K562 (cell line): ENCODE data around the gene ASIC3. TPM values are rescaled to one million over a fixed set of nuclear protein-coding genes. Genes with fewer than 3 reads are reported as not detected.
A peak's percentile ranks its signal among the peaks of the same experiment; 100 is the strongest.

ENCODE experiments used
- ARID3B ChIP-seq: fragments of 250-450 bp; sonication (Bioruptor Pico); IDR thresholded peaks from 2 replicates; pipeline ENCODE4 v1.4.0; 2020; ENCODE audit warnings: borderline replicate concordance
- CBX1 ChIP-seq: sonication (generic); IDR thresholded peaks from 2 replicates; pipeline ENCODE4 v1.6.1; 2016; ENCODE audit warnings: antibody characterized with exemption, low read depth, mild to moderate bottlenecking
- CCAR2 ChIP-seq: fragments of 200-400 bp; formaldehyde crosslinking; IDR thresholded peaks from 2 replicates; pipeline ENCODE4 v1.6.1; 2017; ENCODE audit warnings: mild to moderate bottlenecking, low read depth, low read length
- E2F6 ChIP-seq, 2 experiments: IDR thresholded peaks; 2 replicates each; pipeline ENCODE4 v1.6.1; 2011; ENCODE audit warnings: borderline replicate concordance in 1 of 2, control low read depth in 1 of 2, low read depth in 1 of 2, low read length in 1 of 2, mild to moderate bottlenecking in 1 of 2, mixed read lengths in 1 of 2, moderate library complexity in 1 of 2; ENCODE audit not compliant: insufficient read depth in 1 of 2, insufficient read length in 1 of 2, poor library complexity in 1 of 2, severe bottlenecking in 1 of 2; ENCODE audit errors: extremely low read depth in 1 of 2
- ELF4 ChIP-seq: fragments of 450-650 bp; formaldehyde crosslinking; IDR thresholded peaks from 2 replicates; pipeline ENCODE4 v1.4.0; 2022; ENCODE audit warnings: missing genetic modification characterization
- ETV5 ChIP-seq: sonication (generic); formaldehyde crosslinking; IDR thresholded peaks from 2 replicates; pipeline ENCODE4 v1.4.0; 2020; ENCODE audit warnings: low read depth, mild to moderate bottlenecking, missing genetic modification reagents
- HDGF ChIP-seq: fragments of 450-650 bp; IDR thresholded peaks from 2 replicates; pipeline ENCODE4 v1.6.1; 2016
- HMBOX1 ChIP-seq: sonication (generic); IDR thresholded peaks from 2 replicates; pipeline ENCODE4 v1.6.1; 2016
- HNRNPK ChIP-seq: fragments of 200-400 bp; formaldehyde crosslinking; IDR thresholded peaks from one replicate; pipeline ENCODE4 v1.6.1; 2018; ENCODE audit warnings: mild to moderate bottlenecking, low read depth, low read length; ENCODE audit not compliant: poor library complexity, severe bottlenecking
- RAD51 ChIP-seq: fragments of 450-650 bp; IDR thresholded peaks from 2 replicates; pipeline ENCODE4 v1.7.1; 2016; ENCODE audit warnings: low read depth, mild to moderate bottlenecking, borderline replicate concordance
- RBBP5 ChIP-seq: fragments of 200-600 bp; sonication (generic); IDR thresholded peaks from 2 replicates; pipeline ENCODE4 v1.6.1; 2012; ENCODE audit warnings: borderline replicate concordance, mild to moderate bottlenecking, low read length, control low read depth, inconsistent platforms; ENCODE audit not compliant: insufficient read depth, poor library complexity, severe bottlenecking
- SIN3B ChIP-seq: fragments of 450-650 bp; IDR thresholded peaks from 2 replicates; pipeline ENCODE4 v1.6.1; 2017; ENCODE audit warnings: low read depth, mild to moderate bottlenecking, moderate library complexity
- TRIM24 ChIP-seq, 2 experiments: fragments of 450-650 bp; IDR thresholded peaks; 2 replicates each; pipeline ENCODE4 v1.6.1; 2016
- ZNF134 ChIP-seq: fragments of 250-450 bp; sonication (Bioruptor Pico); conservative IDR thresholded peaks from 2 replicates; pipeline ENCODE4 v1.4.0; 2020
- ZNF609 ChIP-seq: sonication (generic); formaldehyde crosslinking; IDR thresholded peaks from 2 replicates; pipeline ENCODE4 v1.8.1; 2023; ENCODE audit warnings: missing genetic modification reagents, mild to moderate bottlenecking, borderline replicate concordance
- ZNF695 ChIP-seq: fragments of 450-650 bp; formaldehyde crosslinking; IDR thresholded peaks from 2 replicates; pipeline ENCODE4 v1.4.0; 2020; ENCODE audit warnings: mild to moderate bottlenecking, moderate library complexity
- ZNF75A ChIP-seq: fragments of 450-650 bp; formaldehyde crosslinking; IDR thresholded peaks from 2 replicates; pipeline ENCODE4 v1.4.0; 2020; ENCODE audit warnings: mild to moderate bottlenecking
- polyA plus RNA-seq, 8 experiments: library from polyadenylated mRNA; depleted of rRNA in 4 of 8; stranded (reverse) in 5 of 8; unstranded in 3 of 8; fragments of >200 nt; fragmentation: Nextera tagmentation in 2 of 8; fragmentation: Illumina TruSeq in 1 of 8; extraction: Ambion mirVana in 2 of 8; extraction: Trizol in 1 of 8; gene quantifications; 2 replicates each; pipeline versions ENCODE4 v1.2.1 to v1.2.3, GENCODE V29; 2011 to 2014; ENCODE audit warnings: inconsistent platforms in 1 of 8, missing spikeins in 1 of 8
- total RNA-seq, 7 experiments: library from RNA; depleted of rRNA in 6 of 7; stranded (reverse); fragments of >200 nt in 6 of 7; fragmentation: Illumina TruSeq in 2 of 7; extraction: Trizol in 2 of 7; gene quantifications; 2 replicates each; pipeline versions ENCODE4 v1.2.1 to v1.2.3, GENCODE V29; 2011 to 2021; ENCODE audit warnings: low replicate concordance in 1 of 7

The ASIC3 gene
- total and polyA plus RNA-seq, 9 of the 15 experiments (the other 6 are each of a cell fraction or from before 2014, with no cell fraction given): 0.11 to 5.0 (median 0.87) TPM

GRCh38 chr7:151059367-151060112 is 11.2 kb downstream of the ASIC3 start, which contains the start of gene SLC4A2 (continued):
- peak; percentile 38 for TF ChIP-seq HNRNPK
- TF ChIP-seq CBX1: 0 out of 2 replicates have a peak, but pooled peaks have one; percentile 38
- TF ChIP-seq RBBP5: no peak
- TF ChIP-seq ZNF695 (CRISPR knock-in tag): no peak
- TF ChIP-seq SIN3B: no peak
- TF ChIP-seq E2F6 (IDR thresholded peaks at IDR 0.05; ENCODE audit: borderline replicate concordance in 1 of 2, extremely low read depth in 1 of 2, insufficient read depth in 1 of 2, insufficient read length in 1 of 2, low read depth in 1 of 2, low read length in 1 of 2, poor library complexity in 1 of 2, severe bottlenecking in 1 of 2): peak in 1 of 2 experiments; percentile 56
- no peak for TF ChIP-seq ZNF609 (CRISPR knock-in tag)
- TF ChIP-seq TRIM24 (IDR thresholded peaks at IDR 0.05): 0 out of 4 replicates have a peak, but pooled peaks of 1 of the 2 experiments have one; percentile 14
- no peak; the same call in 1 of the 2 replicates for TF ChIP-seq ETV5
- TF ChIP-seq ARID3B (CRISPR knock-in tag): no peak
- TF ChIP-seq HDGF: no peak
- no peak for TF ChIP-seq RAD51
- TF ChIP-seq ZNF75A: no peak
- TF ChIP-seq HMBOX1: no peak
- 0 out of 2 replicates have a peak, but pooled peaks have one; percentile 4 for TF ChIP-seq ELF4 (CRISPR knock-in tag)
- TF ChIP-seq CCAR2: no peak
- no peak for TF ChIP-seq ZNF134 (CRISPR knock-in tag)
